ENCODE data around the gene LRP2. TPM values are rescaled to one million over a fixed set of nuclear protein-coding genes. Genes with fewer than 3 reads are reported as not detected.

The LRP2 gene
- total and polyA plus RNA-seq, 2 donors (not counting 1 experiment from before 2014, with no cell fraction given) = under 0.01 TPM; not detected in 1

DNA sequence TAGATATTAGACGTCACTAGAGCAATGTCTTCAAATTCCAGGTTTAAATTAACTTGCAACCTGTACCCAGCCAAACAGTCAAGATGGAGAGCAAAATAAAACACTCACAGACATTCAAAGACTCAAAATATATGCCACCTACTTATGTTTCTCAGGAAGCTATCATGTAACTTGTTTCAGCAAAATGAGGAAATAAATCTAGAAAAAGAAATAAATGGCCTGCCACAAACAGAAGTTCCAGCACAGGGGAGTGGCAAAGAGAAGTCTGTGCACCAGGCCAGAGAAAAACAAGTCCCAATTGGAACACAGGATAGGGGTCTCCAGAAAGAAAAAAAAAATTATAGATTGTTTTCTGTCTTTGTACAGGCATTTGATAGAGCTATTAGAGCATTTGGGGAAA is 96.7 kb downstream of the LRP2 start:
- H2AFZ ChIP-seq (ENCODE audit: low read length) = no peak overlapping the region
- no peaks in the 10 kb centered on the region for H3K4me1 ChIP-seq (ENCODE audit: control insufficient read depth, extremely low read depth, insufficient read depth, low read length)
- no peak for DNase-seq (ENCODE audit: low read depth in 2 of 2)
- no peak for TF ChIP-seq EZH2 (IDR thresholded peaks at IDR 0.05; ENCODE audit: low read length, missing control alignments)
- TF ChIP-seq, protein P1, sequence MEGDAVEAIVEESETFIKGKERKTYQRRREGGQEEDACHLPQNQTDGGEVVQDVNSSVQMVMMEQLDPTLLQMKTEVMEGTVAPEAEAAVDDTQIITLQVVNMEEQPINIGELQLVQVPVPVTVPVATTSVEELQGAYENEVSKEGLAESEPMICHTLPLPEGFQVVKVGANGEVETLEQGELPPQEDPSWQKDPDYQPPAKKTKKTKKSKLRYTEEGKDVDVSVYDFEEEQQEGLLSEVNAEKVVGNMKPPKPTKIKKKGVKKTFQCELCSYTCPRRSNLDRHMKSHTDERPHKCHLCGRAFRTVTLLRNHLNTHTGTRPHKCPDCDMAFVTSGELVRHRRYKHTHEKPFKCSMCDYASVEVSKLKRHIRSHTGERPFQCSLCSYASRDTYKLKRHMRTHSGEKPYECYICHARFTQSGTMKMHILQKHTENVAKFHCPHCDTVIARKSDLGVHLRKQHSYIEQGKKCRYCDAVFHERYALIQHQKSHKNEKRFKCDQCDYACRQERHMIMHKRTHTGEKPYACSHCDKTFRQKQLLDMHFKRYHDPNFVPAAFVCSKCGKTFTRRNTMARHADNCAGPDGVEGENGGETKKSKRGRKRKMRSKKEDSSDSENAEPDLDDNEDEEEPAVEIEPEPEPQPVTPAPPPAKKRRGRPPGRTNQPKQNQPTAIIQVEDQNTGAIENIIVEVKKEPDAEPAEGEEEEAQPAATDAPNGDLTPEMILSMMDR (conservative IDR thresholded peaks at IDR 0.05 in 1 of 2, IDR thresholded peaks at IDR 0.05 in 1 of 2; ENCODE audit: low read depth in 1 of 2, low read length in 2 of 2) = no peak
- no peak overlapping the region for H3K4me2 ChIP-seq (ENCODE audit: extremely low read depth, insufficient read depth, low read length)
- no peaks in the 10 kb centered on the region for H4K20me1 ChIP-seq (ENCODE audit: control insufficient read depth, extremely low read depth, insufficient read depth, low read length)
- H3K4me3 ChIP-seq (replicated peaks in 1 of 4; ENCODE audit: control extremely low read depth in 1 of 4, insufficient read depth in 1 of 4, low read depth in 3 of 4, low read length in 4 of 4) = no peak overlapping the region
- no peaks in the 10 kb centered on the region for H3K79me2 ChIP-seq (ENCODE audit: control insufficient read depth, insufficient read depth, low read length)
- H3K9ac ChIP-seq (ENCODE audit: insufficient read depth, low read length) = no peak overlapping the region
- no peaks in the 10 kb centered on the region for H3K27me3 ChIP-seq (ENCODE audit: control insufficient read depth, insufficient read depth, low read length)
- H3K27ac ChIP-seq (ENCODE audit: insufficient read depth, low read length) = no peak overlapping the region
- H3K9me3 ChIP-seq (ENCODE audit: control insufficient read depth, insufficient read depth, low read depth, low read length) = no peaks in the 10 kb centered on the region
- no peaks in the 10 kb centered on the region for H3K36me3 ChIP-seq (ENCODE audit: control insufficient read depth, insufficient read depth, low read length)

DNA sequence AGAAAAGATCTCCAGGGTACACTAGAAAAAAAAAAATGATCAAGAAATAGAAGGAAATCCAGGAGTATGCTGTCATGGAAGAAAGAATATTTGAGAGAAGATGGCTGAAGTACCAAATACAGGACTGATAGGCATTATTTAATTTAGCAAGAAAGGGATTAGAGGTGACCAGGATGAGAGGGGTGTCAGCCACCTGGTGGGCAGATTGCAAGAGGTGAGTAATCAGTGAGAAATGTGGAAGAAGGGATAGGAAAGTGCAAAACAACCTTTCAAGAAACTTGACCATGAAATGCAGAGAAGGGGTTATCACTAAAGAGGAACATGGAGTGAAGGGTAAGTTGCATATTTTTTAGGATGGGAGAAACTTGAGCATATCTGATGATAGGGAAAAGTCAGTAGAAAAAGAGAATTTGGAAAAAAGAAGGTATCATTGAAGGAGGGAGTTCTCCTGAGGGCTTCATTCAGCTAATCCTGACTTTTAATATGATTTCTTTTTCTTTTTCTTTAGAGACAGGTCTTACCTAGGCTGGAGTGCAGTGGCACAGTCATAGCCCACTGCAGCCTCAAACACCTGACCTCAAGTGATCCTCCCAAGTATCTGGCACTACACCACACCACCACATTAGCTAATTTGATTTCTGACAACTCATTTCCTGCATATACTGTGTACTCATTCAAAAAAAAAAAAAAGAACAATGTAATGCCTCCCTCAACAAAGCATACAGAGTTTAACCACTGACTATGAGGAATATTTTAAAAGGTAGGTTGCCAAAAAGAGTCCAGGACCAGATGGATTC is 101.3 kb downstream of the LRP2 start:
- no peak overlapping the region for H3K4me3 ChIP-seq (replicated peaks in 1 of 4; ENCODE audit: control extremely low read depth in 1 of 4, insufficient read depth in 1 of 4, low read depth in 3 of 4, low read length in 4 of 4)
- no peak overlapping the region for H3K9ac ChIP-seq (ENCODE audit: insufficient read depth, low read length)
- no peaks in the 10 kb centered on the region for H3K79me2 ChIP-seq (ENCODE audit: control insufficient read depth, insufficient read depth, low read length)
- H3K4me2 ChIP-seq (ENCODE audit: extremely low read depth, insufficient read depth, low read length) = no peak overlapping the region
- H3K9me3 ChIP-seq (ENCODE audit: control insufficient read depth, insufficient read depth, low read depth, low read length) = no peaks in the 10 kb centered on the region
- no peaks in the 10 kb centered on the region for H3K36me3 ChIP-seq (ENCODE audit: control insufficient read depth, insufficient read depth, low read length)
- no peak overlapping the region for H2AFZ ChIP-seq (ENCODE audit: low read length)
- H4K20me1 ChIP-seq (ENCODE audit: control insufficient read depth, extremely low read depth, insufficient read depth, low read length) = no peaks in the 10 kb centered on the region
- TF ChIP-seq, protein P1 (conservative IDR thresholded peaks at IDR 0.05 in 1 of 2, IDR thresholded peaks at IDR 0.05 in 1 of 2; ENCODE audit: low read depth in 1 of 2, low read length in 2 of 2) = no peak
- no peak for TF ChIP-seq EZH2 (IDR thresholded peaks at IDR 0.05; ENCODE audit: low read length, missing control alignments)
- H3K27me3 ChIP-seq (ENCODE audit: control insufficient read depth, insufficient read depth, low read length) = no peaks in the 10 kb centered on the region
- DNase-seq (ENCODE audit: low read depth in 2 of 2) = no peak
- no peak overlapping the region for H3K27ac ChIP-seq (ENCODE audit: insufficient read depth, low read length)
- H3K4me1 ChIP-seq (ENCODE audit: control insufficient read depth, extremely low read depth, insufficient read depth, low read length) = no peaks in the 10 kb centered on the region

- Histone ChIP-seq H2AFZ (ENCODE audit: low read length) (no peak overlapping the region), H3K27ac (ENCODE audit: insufficient read depth, low read length) (no peak overlapping the region), H4K20me1 (ENCODE audit: control insufficient read depth, extremely low read depth, insufficient read depth, low read length) (no peaks in the 10 kb centered on the region), H3K9me3 (ENCODE audit: control insufficient read depth, insufficient read depth, low read depth, low read length) (no peaks in the 10 kb centered on the region), H3K9ac (ENCODE audit: insufficient read depth, low read length) (no peak overlapping the region), H3K36me3 (ENCODE audit: control insufficient read depth, insufficient read depth, low read length) (no peaks in the 10 kb centered on the region), H3K4me2 (ENCODE audit: extremely low read depth, insufficient read depth, low read length) (no peak overlapping the region), H3K4me1 (ENCODE audit: control insufficient read depth, extremely low read depth, insufficient read depth, low read length) (no peaks in the 10 kb centered on the region), H3K27me3 (ENCODE audit: control insufficient read depth, insufficient read depth, low read length) (no peaks in the 10 kb centered on the region), H3K4me3 (replicated peaks in 1 of 4; ENCODE audit: control extremely low read depth in 1 of 4, insufficient read depth in 1 of 4, low read depth in 3 of 4, low read length in 4 of 4) (no peak overlapping the region), H3K79me2 (ENCODE audit: control insufficient read depth, insufficient read depth, low read length) (no peaks in the 10 kb centered on the region)
- DNase-seq (ENCODE audit: low read depth in 2 of 2) = no peak
- no peak for TF ChIP-seq EZH2 (IDR thresholded peaks at IDR 0.05; ENCODE audit: low read length, missing control alignments)
- TF ChIP-seq, protein P1 (conservative IDR thresholded peaks at IDR 0.05 in 1 of 2, IDR thresholded peaks at IDR 0.05 in 1 of 2; ENCODE audit: low read depth in 1 of 2, low read length in 2 of 2) = no peak
Observed at GRCh38 chr2:169260246-169260645, 102.1 kb downstream of the LRP2 start.
